Activated B cell treated with CpG ODN at 0.5 μM for 24 hours (primary cell): ENCODE results near the gene BUD13. TPM values are rescaled to one million over a fixed set of nuclear protein-coding genes. Genes with fewer than 3 reads are reported as not detected.

Source experiments
- ATAC-seq: fragments of 200-7000 bp; cut with Tn5 transposase; one replicate; pipeline ENCODE4 v1.10.0; 2021; ENCODE audit warnings: low read depth, mild to moderate bottlenecking, moderate library complexity
- CTCF ChIA-PET: fragments of 350-600 bp; sonication (Branson Sonifier 250); formaldehyde crosslinking; loops from one replicate; lab custom pipeline; 2021; ENCODE audit warnings: antibody characterized with exemption; lab: Charles Lee
- POLR2A ChIA-PET: fragments of 350-600 bp; sonication (Branson Sonifier 250); formaldehyde crosslinking; loops from one replicate; lab custom pipeline; 2021; ENCODE audit warnings: antibody characterized with exemption; lab: Charles Lee
- DNase-seq: peaks from one replicate; pipeline ENCODE4 v3.0.0; 2022
- H3K27ac Mint-ChIP-seq: one replicate; pipeline ENCODE4 v1.8.0; 2020; ENCODE audit warnings: mixed read lengths
- H3K27me3 Mint-ChIP-seq: one replicate; pipeline ENCODE4 v1.8.0; 2021; ENCODE audit warnings: mixed read lengths
- H3K36me3 Mint-ChIP-seq: one replicate; pipeline ENCODE4 v1.8.0; 2021; ENCODE audit warnings: low read depth, mixed read lengths
- H3K4me1 Mint-ChIP-seq: one replicate; pipeline ENCODE4 v1.8.0; 2021; ENCODE audit warnings: mixed read lengths
- H3K4me3 Mint-ChIP-seq: one replicate; pipeline ENCODE4 v1.8.0; 2020; ENCODE audit warnings: mild to moderate bottlenecking, mixed read lengths
- H3K9me3 Mint-ChIP-seq: one replicate; pipeline ENCODE4 v1.8.0; 2020; ENCODE audit warnings: mixed read lengths
- intact Hi-C: fragments of 100-400 bp; cut with micrococcal nuclease; formaldehyde crosslinking; loops from one replicate; pipeline ENCODE4 v1.15.1; 2024
- total RNA-seq: library from RNA; stranded (reverse); gene quantifications from 2 replicates; pipeline ENCODE4 v1.2.3, GENCODE V29; 2022
- TF ChIP-seq, protein P1 (sequence below): fragments of 200-600 bp; IDR thresholded peaks from one replicate; pipeline ENCODE4 v1.8.0; 2022; ENCODE audit warnings: antibody characterized with exemption, mild to moderate bottlenecking

BUD13 gene
- total RNA-seq, 1 donor from 2014 or later, result 18.8 TPM

DNA sequence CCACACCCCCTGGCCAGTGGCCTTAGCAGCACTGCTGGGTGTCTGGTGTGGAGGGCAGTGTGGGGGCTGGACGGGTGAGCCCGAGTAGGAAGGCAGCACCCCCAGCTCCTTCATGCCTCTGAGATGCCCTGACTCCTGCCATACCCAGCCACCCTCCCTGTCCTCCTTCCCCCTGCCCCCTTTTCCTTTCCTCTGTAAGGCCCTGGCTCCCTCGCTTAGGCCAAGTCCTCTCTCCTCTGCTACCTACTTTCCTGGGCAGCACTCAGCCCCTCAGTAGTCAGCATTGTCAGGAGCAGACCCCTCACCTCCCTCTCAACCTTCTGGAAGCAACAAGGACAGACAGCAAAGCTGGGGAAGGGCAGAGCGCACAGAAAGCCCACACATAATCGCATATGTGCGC lies 48.0 kb downstream of the BUD13 start:
- no peaks in the 10 kb centered on the region for H3K4me1 Mint-ChIP-seq
- TF ChIP-seq, protein P1, sequence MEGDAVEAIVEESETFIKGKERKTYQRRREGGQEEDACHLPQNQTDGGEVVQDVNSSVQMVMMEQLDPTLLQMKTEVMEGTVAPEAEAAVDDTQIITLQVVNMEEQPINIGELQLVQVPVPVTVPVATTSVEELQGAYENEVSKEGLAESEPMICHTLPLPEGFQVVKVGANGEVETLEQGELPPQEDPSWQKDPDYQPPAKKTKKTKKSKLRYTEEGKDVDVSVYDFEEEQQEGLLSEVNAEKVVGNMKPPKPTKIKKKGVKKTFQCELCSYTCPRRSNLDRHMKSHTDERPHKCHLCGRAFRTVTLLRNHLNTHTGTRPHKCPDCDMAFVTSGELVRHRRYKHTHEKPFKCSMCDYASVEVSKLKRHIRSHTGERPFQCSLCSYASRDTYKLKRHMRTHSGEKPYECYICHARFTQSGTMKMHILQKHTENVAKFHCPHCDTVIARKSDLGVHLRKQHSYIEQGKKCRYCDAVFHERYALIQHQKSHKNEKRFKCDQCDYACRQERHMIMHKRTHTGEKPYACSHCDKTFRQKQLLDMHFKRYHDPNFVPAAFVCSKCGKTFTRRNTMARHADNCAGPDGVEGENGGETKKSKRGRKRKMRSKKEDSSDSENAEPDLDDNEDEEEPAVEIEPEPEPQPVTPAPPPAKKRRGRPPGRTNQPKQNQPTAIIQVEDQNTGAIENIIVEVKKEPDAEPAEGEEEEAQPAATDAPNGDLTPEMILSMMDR, result no peak
- ATAC-seq (no peak), DNase-seq (no peak)
- no peaks in the 10 kb centered on the region for H3K36me3 Mint-ChIP-seq
- intact Hi-C loops, result no loop called here
- ChIA-PET CTCF (no interaction called here), POLR2A (no interaction called here)
- H3K27ac Mint-ChIP-seq, result no peak overlapping the region
- H3K27me3 Mint-ChIP-seq, result peaks cover 22% of the 10 kb centered on the region
- no peak overlapping the region for H3K4me3 Mint-ChIP-seq
- no peaks in the 10 kb centered on the region for H3K9me3 Mint-ChIP-seq

DNA sequence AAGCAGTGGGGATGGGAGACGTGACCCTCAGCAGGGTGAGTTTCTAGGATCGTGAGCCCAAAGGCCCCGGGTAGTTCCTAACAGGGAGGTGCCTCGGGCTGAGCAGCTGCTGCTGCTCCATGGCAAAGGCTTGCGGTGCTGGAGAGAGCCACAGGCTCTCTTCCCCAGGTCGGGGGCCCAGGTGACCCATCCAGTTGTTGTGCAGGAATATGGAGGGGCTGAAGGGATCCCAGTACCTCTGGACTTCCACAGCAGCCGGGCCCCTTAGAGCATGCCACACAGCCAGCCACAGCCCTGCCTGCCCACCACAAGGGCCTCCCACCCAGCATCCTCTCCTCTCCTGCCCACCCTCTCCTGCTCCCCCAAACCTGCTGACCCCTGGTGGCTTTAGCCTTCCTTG lies 49.3 kb downstream of the BUD13 start:
- ATAC-seq, result no peak
- H3K9me3 Mint-ChIP-seq, result no peaks in the 10 kb centered on the region

DNA sequence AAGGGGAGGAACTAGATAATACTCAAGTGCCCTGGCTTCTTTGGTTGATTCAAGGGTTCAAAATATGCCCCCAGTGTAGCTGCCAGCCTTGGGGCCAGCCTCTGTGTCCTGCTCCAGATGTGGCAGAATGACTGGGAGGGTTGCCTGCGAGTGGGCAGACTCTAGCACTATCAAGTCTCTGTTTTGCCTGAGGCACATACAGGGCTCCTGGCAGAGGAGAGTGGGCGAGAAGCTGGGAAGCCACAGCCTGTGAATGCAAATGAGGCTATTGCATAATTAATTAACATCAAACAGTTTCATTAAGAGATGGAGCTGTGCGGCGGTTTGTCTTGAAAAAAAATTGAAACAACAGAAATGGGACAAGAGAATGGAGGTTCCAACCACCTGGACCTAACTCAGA lies 50.8 kb downstream of the BUD13 start:
- no peak overlapping the region for H3K27ac Mint-ChIP-seq
- no peak for DNase-seq
- intact Hi-C loops, result no loop called here
- no peaks in the 10 kb centered on the region for H3K4me1 Mint-ChIP-seq
- no peaks in the 10 kb centered on the region for H3K9me3 Mint-ChIP-seq
- no peaks in the 10 kb centered on the region for H3K36me3 Mint-ChIP-seq
- ChIA-PET POLR2A (no interaction called here), CTCF (no interaction called here)
- TF ChIP-seq, protein P1, result no peak
- no peak overlapping the region for H3K4me3 Mint-ChIP-seq
- no peak for ATAC-seq
- peaks cover 19% of the 10 kb centered on the region for H3K27me3 Mint-ChIP-seq

More for the DNA sequence above, 49.3 kb downstream of the BUD13 start:
- no peak for DNase-seq
- Mint-ChIP-seq H3K27me3 (peaks cover 22% of the 10 kb centered on the region), H3K36me3 (no peaks in the 10 kb centered on the region), H3K4me1 (no peaks in the 10 kb centered on the region), H3K4me3 (no peak overlapping the region), H3K27ac (no peak overlapping the region)
- ChIA-PET CTCF (no interaction called here), POLR2A (interaction anchor here (1.3 kb wide), 1 partner anchor 9 kb away, joined by 3 read pairs; no protein-coding TSS in a partner anchor)
- TF ChIP-seq, protein P1, result no peak
- intact Hi-C loops, result no loop called here

DNA sequence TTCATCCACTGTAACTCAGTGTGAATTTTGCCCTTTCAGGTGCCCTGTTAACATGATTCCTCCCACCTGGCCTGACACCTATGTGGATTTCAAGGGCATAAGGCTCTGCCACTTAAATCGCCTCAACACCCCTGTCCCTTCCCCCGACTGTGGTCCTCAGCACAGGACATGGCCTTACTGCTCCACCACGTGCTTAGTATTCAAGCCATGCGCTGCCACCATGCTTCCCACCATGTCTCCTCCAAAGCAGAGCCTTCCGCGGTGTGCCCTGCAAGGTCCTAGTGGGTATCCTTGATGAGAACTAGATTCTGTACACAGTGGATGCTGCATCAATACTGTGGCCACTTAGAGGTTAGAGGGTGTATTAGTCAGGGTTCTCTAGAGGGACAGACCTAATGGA lies 51.9 kb downstream of the BUD13 start:
- Mint-ChIP-seq H3K27me3 (peaks cover 10% of the 10 kb centered on the region), H3K27ac (no peak overlapping the region), H3K36me3 (no peaks in the 10 kb centered on the region), H3K4me1 (no peaks in the 10 kb centered on the region), H3K4me3 (no peak overlapping the region), H3K9me3 (no peaks in the 10 kb centered on the region)
- TF ChIP-seq, protein P1, result no peak
- CTCF ChIA-PET, result no interaction called here
- intact Hi-C loops, result no loop called here
- POLR2A ChIA-PET, result no interaction called here
- DNase-seq (no peak), ATAC-seq (no peak)

DNA sequence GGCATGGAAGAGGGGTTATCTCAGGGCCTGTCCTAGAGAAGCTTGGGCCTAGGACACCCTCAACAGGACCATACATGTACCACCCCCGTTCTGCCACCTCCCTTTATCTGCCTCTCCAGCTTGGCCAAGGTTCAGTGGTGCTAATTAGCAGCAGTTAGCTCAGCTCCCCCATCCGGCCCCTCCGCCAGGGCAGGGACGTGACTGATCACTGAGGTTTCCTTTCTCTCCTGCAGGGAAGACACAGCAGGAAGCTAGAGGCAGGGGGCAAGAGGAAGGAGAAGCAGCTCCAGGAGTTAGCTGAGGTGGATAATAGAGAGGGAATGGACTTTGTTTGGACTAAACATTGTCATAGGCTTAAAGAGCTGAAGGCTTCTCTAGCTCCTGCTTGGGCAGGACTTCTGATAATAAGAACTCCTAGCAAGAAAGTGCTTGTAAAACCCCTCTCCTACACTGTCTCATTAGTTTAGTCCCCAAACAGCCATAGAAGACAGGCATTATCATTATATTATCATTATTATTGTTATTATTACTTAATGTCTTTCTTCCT lies 53.8 kb downstream of the BUD13 start:
- Mint-ChIP-seq H3K27me3 (peaks cover 5% of the 10 kb centered on the region), H3K9me3 (no peaks in the 10 kb centered on the region), H3K36me3 (no peaks in the 10 kb centered on the region), H3K4me3 (no peak overlapping the region), H3K27ac (no peak overlapping the region), H3K4me1 (no peaks in the 10 kb centered on the region)
- intact Hi-C loops, result no loop called here
- POLR2A ChIA-PET, result no interaction called here
- ATAC-seq, result no peak
- CTCF ChIA-PET, result interaction anchor here (1.1 kb wide), 1 partner anchor 24 kb away, joined by 3 read pairs; no protein-coding TSS in a partner anchor
- TF ChIP-seq, protein P1, result no peak
- DNase-seq, result no peak
